GM18867 (cell line): ENCODE data around the gene GDPD5.

Experiments
- ATAC-seq: cut with Tn5 transposase; IDR thresholded peaks from one replicate; pipeline ENCODE4 v1.9.1; 2021; ENCODE audit warnings: mild to moderate bottlenecking, moderate library complexity; ENCODE audit not compliant: unreplicated experiment

The GDPD5 gene

DNA sequence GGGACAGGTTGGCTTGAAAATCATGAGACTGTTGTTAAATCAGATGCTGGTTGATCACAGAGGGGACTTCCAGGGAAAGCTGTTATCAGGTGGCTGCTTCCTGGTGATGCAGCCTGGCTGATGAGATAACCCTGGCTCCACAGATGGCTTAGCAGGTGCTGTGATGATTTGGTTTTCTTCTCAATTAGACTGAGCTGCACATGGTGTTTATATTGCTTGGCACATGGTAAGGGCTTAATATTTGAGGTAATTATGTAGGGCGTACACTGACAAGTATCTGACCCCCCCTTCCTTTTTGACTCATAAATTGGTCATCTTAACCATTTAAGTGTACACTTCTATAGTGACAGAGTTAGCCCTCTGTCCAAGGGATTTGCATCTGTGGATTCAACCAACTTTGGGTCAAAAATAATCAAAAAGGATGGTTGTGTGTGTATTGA lies 119.4 kb downstream of the GDPD5 start:
- ATAC-seq, result no peak

DNA sequence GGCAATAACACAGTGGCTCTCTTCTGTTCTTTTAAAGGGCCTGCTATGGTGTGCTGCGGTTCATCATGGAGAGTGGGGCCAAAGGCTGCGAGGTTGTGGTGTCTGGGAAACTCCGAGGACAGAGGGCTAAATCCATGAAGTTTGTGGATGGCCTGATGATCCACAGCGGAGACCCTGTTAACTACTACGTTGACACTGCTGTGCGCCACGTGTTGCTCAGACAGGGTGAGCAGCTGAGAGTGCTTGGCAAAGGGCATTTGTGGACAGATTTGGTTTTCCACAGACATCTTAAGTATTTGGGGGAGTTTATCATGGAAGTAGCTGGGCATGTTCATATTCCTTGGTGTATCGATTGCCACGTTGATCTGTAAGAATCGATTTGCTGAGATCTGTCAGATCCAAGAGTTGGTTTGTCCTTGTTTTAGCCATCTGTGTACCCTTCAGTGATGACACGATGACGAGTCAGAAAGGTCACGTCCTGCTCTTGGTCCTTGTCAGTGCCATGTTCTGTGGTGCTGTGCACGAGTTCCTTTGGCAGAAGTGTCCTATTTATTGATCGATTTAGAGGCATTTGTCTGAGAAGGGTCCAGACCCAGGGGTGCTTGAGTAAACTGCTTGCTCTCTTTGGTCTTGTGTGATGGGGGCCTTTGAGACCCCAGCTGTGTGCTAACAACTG lies 121.6 kb downstream of the GDPD5 start:
- ATAC-seq, result no peak

DNA sequence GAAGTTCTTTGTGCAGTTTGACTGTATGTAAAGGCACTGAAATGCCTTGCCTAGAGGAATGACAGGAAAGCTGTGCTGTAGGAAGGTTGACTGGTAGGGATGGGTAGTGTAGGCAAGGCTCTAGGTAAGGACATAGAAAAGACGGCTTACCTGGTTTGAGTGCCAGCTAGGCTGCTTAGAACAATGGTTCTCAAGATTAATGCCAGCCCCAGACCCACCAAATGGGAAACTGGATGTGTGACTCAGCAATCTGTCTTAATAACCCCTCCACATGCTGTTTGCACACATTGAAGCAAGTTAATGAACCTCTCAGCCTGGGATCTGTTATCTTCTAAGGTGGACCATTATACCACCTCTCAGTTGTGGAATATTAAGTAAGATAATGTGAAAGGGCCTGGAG lies 122.7 kb downstream of the GDPD5 start:
- no peak for ATAC-seq

DNA sequence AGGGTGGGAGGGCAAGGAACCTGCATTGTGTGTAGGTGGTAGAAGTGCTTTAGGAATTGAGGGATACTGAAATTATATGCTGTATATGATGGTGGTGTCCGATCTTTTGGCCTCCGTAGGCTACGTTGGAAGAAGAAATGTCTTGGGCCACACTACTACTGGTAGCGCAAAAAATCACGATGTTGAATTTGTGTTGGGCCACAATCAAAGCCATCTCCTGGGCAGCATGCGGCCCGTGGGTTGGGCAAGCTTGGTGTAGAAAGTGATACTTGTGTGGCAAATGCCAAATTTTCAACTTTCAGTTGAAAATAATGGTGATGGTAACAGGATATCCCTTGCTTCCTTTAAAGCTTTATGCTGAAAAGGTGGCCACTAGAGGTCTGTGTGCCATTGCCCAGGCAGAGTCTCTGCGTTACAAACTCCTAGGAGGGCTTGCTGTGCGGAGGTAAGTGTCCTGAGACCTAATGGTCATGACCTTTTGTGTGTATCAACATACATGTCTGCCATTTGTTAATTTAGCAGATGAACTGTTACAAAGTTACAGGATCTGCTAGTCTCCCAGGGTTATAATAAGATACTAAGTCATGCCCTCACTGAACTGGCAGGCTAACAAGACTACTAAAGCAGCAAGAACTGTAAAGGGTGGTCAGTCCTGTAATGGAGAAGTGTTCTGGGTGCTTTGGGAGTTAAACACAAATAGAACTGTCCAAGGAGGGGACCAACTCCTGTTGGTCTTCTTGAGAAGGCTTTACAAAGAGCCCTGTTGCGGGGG lies 123.6 kb downstream of the GDPD5 start:
- no peak for ATAC-seq

DNA sequence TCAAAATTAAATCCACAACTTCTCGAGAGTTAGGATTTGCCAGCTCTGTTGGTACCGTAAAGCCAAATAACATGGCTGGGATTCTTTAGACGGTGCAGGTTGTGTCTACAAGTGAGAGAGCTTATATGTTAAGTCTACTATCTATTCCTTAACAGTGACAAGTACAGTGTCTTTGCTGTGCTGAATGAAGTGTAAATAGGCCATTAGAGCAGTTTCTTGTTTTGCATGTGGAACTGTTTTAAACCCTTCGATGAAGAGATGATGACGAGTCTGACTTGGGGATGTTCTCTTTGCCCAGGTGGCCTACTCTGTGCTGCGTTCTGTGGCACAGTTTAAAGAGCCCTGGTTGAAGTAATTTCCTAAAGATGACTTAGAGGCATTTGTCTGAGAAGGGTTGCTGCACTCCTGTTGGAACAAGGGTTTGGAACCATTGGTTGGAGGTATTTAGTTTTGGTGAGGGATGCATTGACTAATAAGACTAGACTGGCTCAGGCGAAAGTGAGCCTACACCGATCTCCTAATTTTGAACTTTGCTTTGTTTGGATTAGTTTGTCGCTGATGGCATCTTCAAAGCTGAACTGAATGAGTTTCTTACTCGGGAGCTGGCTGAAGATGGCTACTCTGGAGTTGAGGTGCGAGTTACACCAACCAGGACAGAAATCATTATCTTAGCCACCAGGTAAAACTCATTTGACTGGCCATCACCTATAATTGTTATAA lies 125.4 kb downstream of the GDPD5 start:
- no peak for ATAC-seq

DNA sequence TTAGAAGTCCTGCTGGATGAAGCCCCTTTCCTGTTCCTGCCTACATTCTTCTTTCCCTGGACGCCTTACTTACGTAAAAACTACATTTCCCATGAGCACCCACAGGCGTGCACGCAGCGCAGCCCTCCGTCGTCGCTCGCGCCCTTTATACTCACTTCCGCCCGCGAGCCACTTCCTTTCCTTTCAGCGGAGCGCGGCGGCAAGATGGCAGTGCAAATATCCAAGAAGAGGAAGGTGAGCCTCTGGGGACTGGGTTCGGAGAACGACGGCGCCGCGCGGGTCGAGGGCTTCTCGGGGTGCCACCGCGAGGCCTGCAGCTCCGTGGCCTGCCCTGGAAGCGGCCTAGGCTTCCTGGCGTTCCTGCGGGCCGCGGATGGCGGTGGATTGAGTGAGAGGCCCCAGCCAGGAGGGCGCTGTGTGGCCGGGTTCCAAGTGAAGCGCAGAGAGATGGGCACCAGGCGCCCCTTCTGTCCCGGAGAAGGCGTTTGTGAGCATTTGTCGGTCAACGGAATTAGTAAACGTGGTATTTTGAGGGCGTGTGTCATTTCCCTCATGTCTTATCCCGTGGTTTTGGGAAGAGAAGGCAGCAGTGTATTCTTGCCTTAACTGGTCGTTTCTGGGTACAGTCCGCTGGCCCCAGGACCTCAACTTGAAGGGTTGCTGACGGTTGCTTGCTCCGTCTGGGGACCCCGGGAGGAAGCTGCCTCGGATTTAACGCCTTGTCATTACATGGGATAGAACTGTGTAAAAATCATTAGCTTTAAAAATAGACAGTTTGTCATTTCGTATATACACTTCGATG lies 126.2 kb downstream of the GDPD5 start, which contains the start of gene RPS3:
TSS of gene RPS3 (plus strand) at position 175 of the 802 bp plus-strand sequence. CDS start at position 205, 30 bp downstream.
- peak; percentile 87 for ATAC-seq

DNA sequence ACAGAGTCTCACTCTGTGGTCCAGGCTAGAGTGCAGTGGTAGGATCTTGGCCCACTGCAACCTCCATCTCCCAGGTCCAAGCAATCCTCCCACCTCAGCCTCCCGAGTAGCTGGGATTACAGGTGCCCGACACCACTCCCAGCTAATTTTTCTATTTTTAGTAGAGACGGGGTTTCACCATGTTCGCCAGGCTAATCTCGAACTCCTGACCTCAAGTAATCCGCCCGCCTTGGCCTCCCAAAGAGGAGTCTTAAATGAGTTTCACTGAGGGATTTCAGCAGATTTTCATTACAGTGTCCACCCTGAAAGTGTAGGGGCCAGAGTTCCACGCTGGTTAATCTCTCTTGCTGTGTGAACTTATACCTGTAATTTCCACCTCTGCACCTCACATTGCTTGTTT lies 126.8 kb downstream of the GDPD5 start:
- no peak for ATAC-seq

DNA sequence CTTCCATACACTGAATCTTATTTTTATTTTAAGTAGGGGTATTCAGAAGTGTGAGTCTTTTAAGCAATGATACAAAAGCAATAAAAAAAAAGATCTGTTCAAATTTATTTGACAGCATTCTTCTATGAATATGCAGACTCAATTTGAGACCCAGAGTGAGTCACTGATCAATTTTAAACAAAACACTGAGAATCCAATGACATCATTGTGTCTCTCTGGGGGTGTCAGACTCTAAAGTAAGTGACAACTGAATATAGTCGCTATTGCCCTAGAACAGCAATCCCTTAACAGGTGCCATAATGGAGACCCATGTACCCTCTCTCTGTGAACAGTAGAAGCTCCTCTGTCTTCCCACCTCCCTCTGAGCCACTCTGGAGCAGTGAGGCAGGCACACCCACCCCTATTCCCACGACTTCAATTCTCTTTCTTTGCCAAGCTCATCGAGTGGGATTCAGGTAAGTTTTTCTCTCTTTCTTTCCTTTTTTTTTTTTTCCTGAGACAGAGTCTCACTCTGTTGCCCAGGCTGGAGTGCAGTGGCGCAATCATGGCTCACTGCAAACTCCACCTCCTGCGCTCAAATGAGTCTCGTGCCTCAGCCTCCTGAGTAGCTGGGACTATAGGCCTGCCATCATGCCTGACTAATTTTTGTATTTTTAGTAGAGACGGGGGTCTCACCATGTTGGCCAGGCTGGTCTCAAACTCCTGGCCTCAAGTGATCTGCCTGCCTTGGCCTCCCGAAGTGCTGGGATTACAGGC lies 131.5 kb downstream of the GDPD5 start:
- ATAC-seq, result no peak

DNA sequence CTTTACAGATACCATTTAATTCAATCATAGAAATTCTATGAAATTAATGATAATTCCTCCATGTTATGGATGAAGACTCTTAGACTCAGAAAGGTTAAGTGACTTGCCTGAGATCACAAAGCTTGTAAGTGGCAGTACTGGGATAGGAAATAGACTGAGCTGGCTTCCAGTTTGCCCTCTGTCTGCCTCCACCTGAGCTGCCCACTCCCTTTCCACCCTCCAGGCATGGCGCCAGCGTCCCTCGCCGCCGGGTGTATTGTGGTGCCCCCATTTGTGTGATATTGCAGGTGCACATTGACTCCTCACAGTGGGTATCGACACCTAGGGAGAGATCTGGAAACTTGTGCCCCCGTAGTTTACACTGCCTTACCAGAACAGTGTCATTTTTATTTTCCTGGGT lies 135.8 kb downstream of the GDPD5 start:
- ATAC-seq, result no peak

DNA sequence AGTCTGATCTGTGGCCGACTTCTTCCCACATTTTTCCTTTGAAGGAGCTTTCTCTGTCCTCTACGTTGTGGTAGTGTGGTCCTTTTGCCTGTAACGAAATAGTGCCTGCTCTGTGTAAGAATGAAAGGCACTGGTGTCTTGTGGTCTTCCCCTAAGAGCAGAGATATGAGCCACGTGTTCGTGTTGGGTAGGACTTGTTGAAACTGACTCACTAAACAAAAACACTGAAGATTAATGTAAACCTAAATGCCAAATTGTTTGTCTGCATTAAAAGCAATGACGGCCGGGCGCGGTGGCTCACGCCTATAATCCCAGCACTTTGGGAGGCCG lies 136.5 kb downstream of the GDPD5 start:
- ATAC-seq, result no peak

DNA sequence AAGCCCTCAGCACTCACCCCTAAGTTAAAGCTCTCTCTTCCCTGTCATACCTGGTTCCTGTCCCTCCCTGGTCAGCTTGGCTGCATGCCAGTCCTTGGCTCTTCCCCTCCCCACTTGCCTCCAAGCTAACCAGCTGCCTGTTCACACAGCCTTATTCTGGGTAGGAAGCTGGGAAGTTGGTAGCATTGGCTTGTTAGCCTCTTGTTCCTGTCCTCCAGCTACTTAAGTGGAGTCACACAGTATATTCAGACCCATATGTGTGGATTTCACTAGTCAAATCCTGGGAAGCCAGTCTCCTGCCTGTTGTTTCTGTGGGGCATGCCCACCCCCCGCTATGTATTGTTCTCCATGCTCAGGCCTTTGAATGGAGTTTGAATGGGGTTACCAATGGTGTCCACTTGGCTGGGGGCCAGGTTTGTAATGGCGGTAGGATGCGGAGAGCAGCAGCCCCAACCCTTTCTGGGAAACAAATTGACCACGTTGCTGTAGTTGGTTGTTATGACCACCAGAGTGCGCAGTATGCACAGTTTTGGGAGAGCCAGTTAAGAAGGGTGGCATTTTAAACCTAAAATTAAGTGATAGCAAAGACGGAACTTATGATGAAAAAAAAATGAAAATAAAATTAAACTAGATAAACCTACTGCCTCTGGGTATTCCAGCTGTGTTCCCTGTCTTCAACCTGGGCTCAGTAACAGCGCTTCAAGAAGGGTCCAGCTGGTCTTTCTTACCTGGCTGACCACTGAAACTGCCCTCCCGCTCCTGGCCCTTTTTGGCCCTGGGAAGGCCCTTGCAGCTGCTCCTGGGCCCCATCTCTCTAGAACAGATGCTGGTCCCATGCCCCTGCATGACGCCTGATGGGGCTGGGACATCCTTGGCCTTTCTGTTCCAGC lies 137.1 kb downstream of the GDPD5 start:
- no peak for ATAC-seq

DNA sequence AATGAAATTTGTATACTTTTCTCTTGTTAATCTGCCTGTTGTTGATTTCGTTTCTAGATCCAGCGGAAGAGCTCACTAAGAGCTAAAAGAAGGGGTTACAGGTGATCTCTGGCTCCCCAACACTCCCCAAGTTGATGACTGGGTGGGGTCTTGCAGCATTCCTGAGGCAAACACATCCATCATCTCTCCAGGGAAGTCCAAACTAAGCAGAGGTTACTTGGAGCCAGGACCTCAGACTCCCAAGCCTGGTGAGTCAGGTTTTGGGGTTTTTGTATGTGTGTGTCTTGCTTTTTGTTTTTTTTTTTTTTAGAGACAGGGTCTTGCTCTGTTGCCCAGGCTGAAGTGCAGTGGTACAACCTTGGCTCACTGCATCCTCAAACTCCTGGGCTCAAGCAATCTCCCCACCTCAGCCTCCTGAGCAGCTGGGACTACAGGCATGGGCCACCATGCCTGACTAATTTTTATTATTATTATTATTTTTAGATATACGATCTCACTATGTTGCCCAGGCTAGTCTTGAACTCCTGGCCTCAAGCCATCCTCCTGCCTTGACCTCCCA lies 137.9 kb downstream of the GDPD5 start:
- ATAC-seq, result no peak

DNA sequence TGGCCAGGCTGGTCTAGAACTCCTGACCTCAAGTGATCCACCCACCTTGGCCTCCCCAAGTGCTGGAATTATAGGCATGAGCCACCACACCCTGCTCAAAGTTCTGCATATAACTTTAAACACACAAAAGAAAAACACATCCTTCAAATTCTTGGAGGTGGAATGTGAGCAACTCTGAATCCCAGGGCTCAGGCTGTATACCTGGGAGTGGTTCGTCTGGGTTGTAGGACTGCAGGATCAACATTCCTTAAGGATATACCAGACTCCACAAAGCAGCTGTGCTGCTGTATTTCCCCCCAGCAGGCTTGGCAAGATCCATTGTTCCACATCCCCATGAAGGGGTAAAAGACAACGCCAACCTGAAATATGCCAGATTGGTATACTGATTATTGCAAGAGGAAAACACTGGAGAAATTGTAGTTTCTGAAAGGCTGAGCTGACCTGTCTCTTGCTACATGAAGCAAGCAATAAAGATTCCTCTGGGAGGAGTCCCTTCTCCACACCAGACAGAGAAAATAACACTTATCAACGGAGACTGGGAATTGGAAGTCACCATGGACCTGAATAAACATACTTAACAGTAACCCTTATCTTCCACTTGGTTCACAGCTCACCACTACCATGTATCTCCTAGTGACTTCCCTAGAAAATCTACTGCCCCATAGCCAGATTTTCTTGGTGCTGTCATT lies 138.7 kb downstream of the GDPD5 start:
- ATAC-seq, result no peak
